H1 (cell line): Measurements from ENCODE around the gene ACADM. TPM values are rescaled to one million over a fixed set of nuclear protein-coding genes. Genes with fewer than 3 reads are reported as not detected.

ENCODE experiments used
- CTCF ChIA-PET: fragments of 300-600 bp; sonication (Branson Sonifier 250); formaldehyde crosslinking; loops from one replicate; lab custom pipeline; 2021; ENCODE audit not compliant: partially characterized antibody; lab: Charles Lee
- POLR2A ChIA-PET: fragments of 300-600 bp; sonication (Branson Sonifier 250); formaldehyde crosslinking; loops from one replicate; lab custom pipeline; 2021; ENCODE audit warnings: inconsistent platforms; ENCODE audit not compliant: partially characterized antibody; lab: Charles Lee
- DNase-seq, 2 experiments: peaks; one replicate each; pipeline versions ENCODE4 v3.0.0 to v3.0.0-alpha.2; 2010 to 2022; ENCODE audit warnings: low spot score in 2 of 2, low read depth in 1 of 2, mixed read lengths in 1 of 2
- FAIRE-seq: peaks from 2 replicates; lab custom pipeline; 2011; peaks lifted over from hg19 to GRCh38; lab: Jason Lieb, UNC
- H2AFZ ChIP-seq: 2 replicates; pipeline ENCODE4 v1.8.1; 2012; ENCODE audit warnings: low read length, inconsistent platforms
- H2AK5ac ChIP-seq: 2 replicates; pipeline ENCODE4 v1.6.1; 2013; ENCODE audit warnings: low read depth, low read length
- H2BK120ac ChIP-seq: replicated peaks from 2 replicates; pipeline ENCODE3; 2013; ENCODE audit warnings: low read depth, low read length, inconsistent platforms
- H2BK12ac ChIP-seq: 2 replicates; pipeline ENCODE4 v1.6.1; 2013; ENCODE audit warnings: low read depth, low read length
- H2BK15ac ChIP-seq: 2 replicates; pipeline ENCODE4 v1.6.1; 2013; ENCODE audit warnings: low read length
- H2BK20ac ChIP-seq: 2 replicates; pipeline ENCODE4 v1.6.1; 2013; ENCODE audit warnings: low read length
- H2BK5ac ChIP-seq: 2 replicates; pipeline ENCODE4 v1.6.1; 2013; ENCODE audit warnings: low read depth, low read length
- H3K14ac ChIP-seq: 2 replicates; pipeline ENCODE4 v1.6.1; 2013; ENCODE audit warnings: inconsistent platforms; ENCODE audit not compliant: insufficient read length
- H3K18ac ChIP-seq: 2 replicates; pipeline ENCODE4 v1.6.1; 2013; ENCODE audit warnings: low read length; ENCODE audit errors: extremely low read depth
- H3K23ac ChIP-seq: 2 replicates; pipeline ENCODE4 v1.6.1; 2013; ENCODE audit warnings: inconsistent platforms; ENCODE audit not compliant: insufficient read length
- H3K23me2 ChIP-seq: 2 replicates; pipeline ENCODE4 v1.6.1; 2013; ENCODE audit warnings: low read depth, low read length
- H3K27ac ChIP-seq: 2 replicates; pipeline ENCODE4 v1.6.1; 2011; ENCODE audit warnings: low read depth, low read length, inconsistent platforms
- H3K27me3 ChIP-seq, 4 experiments: replicated peaks in 1 of 4; 1 replicate in 1 of 4; 2 replicates in 3 of 4; pipeline versions ENCODE4 v1.6.1 to v1.8.1; 2011 to 2013; ENCODE audit warnings: low read length in 3 of 4, mild to moderate bottlenecking in 3 of 4, inconsistent platforms in 2 of 4, mixed read lengths in 2 of 4, moderate library complexity in 1 of 4; ENCODE audit not compliant: control insufficient read depth in 3 of 4, insufficient read depth in 3 of 4; ENCODE audit errors: extremely low read depth in 1 of 4
- H3K36me3 ChIP-seq, 4 experiments: 2 replicates each; pipeline versions ENCODE4 v1.6.1 to v1.8.1; 2011 to 2013; ENCODE audit warnings: mild to moderate bottlenecking in 4 of 4, low read length in 3 of 4, moderate library complexity in 2 of 4, control low read depth in 1 of 4, inconsistent platforms in 1 of 4; ENCODE audit not compliant: insufficient read depth in 4 of 4, control insufficient read depth in 2 of 4
- H3K4ac ChIP-seq: replicated peaks from 2 replicates; pipeline ENCODE3; 2013; ENCODE audit warnings: low read length, low read depth, mixed read lengths, inconsistent platforms; ENCODE audit not compliant: insufficient read length
- H3K4me1 ChIP-seq, 4 experiments: replicated peaks in 1 of 4; 1 replicate in 1 of 4; 2 replicates in 3 of 4; pipeline versions ENCODE4 v1.6.1 to v1.8.1; 2011 to 2013; ENCODE audit warnings: low read length in 3 of 4, inconsistent platforms in 2 of 4, mixed read lengths in 1 of 4; ENCODE audit not compliant: insufficient read depth in 4 of 4, control insufficient read depth in 3 of 4
- H3K4me2 ChIP-seq, 2 experiments: 2 replicates each; pipeline versions ENCODE4 v1.6.1 to v1.8.1; 2011 to 2013; ENCODE audit warnings: low read depth in 2 of 2, low read length in 2 of 2, control low read depth in 1 of 2, inconsistent platforms in 1 of 2, mild to moderate bottlenecking in 1 of 2; ENCODE audit not compliant: insufficient read depth in 1 of 2
- H3K4me3 ChIP-seq, 4 experiments: fragments of 200-600, 300-600 bp in 1 of 4; sonication (generic), shearing (Covaris generic), sonication (Bioruptor Twin) in 1 of 4; 2 replicates each; pipeline versions ENCODE4 v1.5.1 to v1.8.1; 2011 to 2016; ENCODE audit warnings: low read length in 4 of 4, low read depth in 3 of 4, control low read depth in 2 of 4, inconsistent platforms in 2 of 4, mild to moderate bottlenecking in 2 of 4, mixed read lengths in 1 of 4, moderate library complexity in 1 of 4; ENCODE audit not compliant: insufficient read depth in 2 of 4; ENCODE audit errors: extremely low read depth in 1 of 4
- H3K56ac ChIP-seq: replicated peaks from 2 replicates; pipeline ENCODE3; 2013; ENCODE audit warnings: low read depth, mild to moderate bottlenecking, mixed read lengths, low read length, inconsistent platforms; ENCODE audit not compliant: insufficient read length
- H3K79me1 ChIP-seq: 2 replicates; pipeline ENCODE4 v1.6.1; 2013; ENCODE audit warnings: low read depth, low read length, control low read depth
- H3K79me2 ChIP-seq, 2 experiments: 2 replicates each; pipeline versions ENCODE4 v1.6.1 to v1.8.1; 2012 to 2013; ENCODE audit warnings: low read length in 2 of 2, mild to moderate bottlenecking in 2 of 2, inconsistent platforms in 1 of 2; ENCODE audit not compliant: insufficient read depth in 2 of 2, control insufficient read depth in 1 of 2
- H3K9ac ChIP-seq, 4 experiments: replicated peaks in 1 of 4; 1 replicate in 1 of 4; 2 replicates in 3 of 4; pipeline versions ENCODE4 v1.6.1 to v1.8.1; 2011 to 2013; ENCODE audit warnings: low read depth in 3 of 4, low read length in 3 of 4, control low read depth in 2 of 4, mild to moderate bottlenecking in 2 of 4, moderate library complexity in 2 of 4, inconsistent platforms in 1 of 4; ENCODE audit errors: extremely low read depth in 1 of 4
- H3K9me3 ChIP-seq, 2 experiments: 2 replicates each; pipeline versions ENCODE4 v1.6.1 to v1.8.1; 2012 to 2013; ENCODE audit warnings: mild to moderate bottlenecking in 2 of 2, moderate library complexity in 2 of 2, control low read depth in 1 of 2, inconsistent platforms in 1 of 2, low read depth in 1 of 2, low read length in 1 of 2, mixed read lengths in 1 of 2; ENCODE audit not compliant: insufficient read depth in 2 of 2
- H4K20me1 ChIP-seq, 2 experiments: replicated peaks in 1 of 2; 2 replicates each; pipeline versions ENCODE3 to v1.8.1; 2011 to 2013; ENCODE audit warnings: inconsistent platforms in 2 of 2, low read length in 2 of 2, mild to moderate bottlenecking in 1 of 2; ENCODE audit not compliant: insufficient read depth in 2 of 2, control insufficient read depth in 1 of 2
- H4K5ac ChIP-seq: 2 replicates; pipeline ENCODE4 v1.6.1; 2013; ENCODE audit warnings: low read length, low read depth, mixed read lengths, inconsistent platforms; ENCODE audit not compliant: insufficient read length
- H4K8ac ChIP-seq: 2 replicates; pipeline ENCODE4 v1.8.0; 2013; ENCODE audit warnings: mild to moderate bottlenecking, moderate library complexity, low read length, inconsistent platforms; ENCODE audit not compliant: insufficient read depth; ENCODE audit errors: extremely low read depth
- H4K91ac ChIP-seq: replicated peaks from 2 replicates; pipeline ENCODE3; 2013; ENCODE audit warnings: low read length, mixed read lengths, inconsistent platforms; ENCODE audit not compliant: insufficient read length
- BRCA1 ChIP-seq: IDR thresholded peaks from 2 replicates; pipeline ENCODE4 v1.6.1; 2012; ENCODE audit warnings: low read depth, low read length, improper control_type of control experiment
- EZH2 ChIP-seq: fragments of 200-600 bp; sonication (generic); IDR thresholded peaks from 2 replicates; pipeline ENCODE4 v1.7.1; 2012; ENCODE audit warnings: low read depth, mild to moderate bottlenecking, moderate library complexity, low read length, inconsistent platforms; ENCODE audit not compliant: severe bottlenecking
- HDAC6 ChIP-seq: IDR thresholded peaks from one replicate; pipeline ENCODE4 v1.7.1; 2012; ENCODE audit warnings: low read depth, mild to moderate bottlenecking, inconsistent platforms, low read length, moderate library complexity
- POLR2A ChIP-seq, 2 experiments: IDR thresholded peaks; 1 replicate in 1 of 2; 2 replicates in 1 of 2; pipeline ENCODE4 v1.6.1; 2011; ENCODE audit warnings: low read depth in 2 of 2, low read length in 2 of 2, mild to moderate bottlenecking in 2 of 2; ENCODE audit errors: control extremely low read depth in 1 of 2
- WGBS, 2 experiments: shearing (Covaris generic) in 1 of 2; methylation state at CpG; one replicate each; pipeline versions ENCODE4 v1.1.6 to v1.1.7; 2013 to 2015; ENCODE audit warnings: low lambda C conversion rate in 2 of 2, mixed read lengths in 2 of 2, inconsistent platforms in 1 of 2, low coverage in 1 of 2, missing lambda C conversion rate in 1 of 2; ENCODE audit not compliant: insufficient replicate concordance in 2 of 2, insufficient coverage in 1 of 2, insufficient read length in 1 of 2; ENCODE audit errors: extremely low coverage in 1 of 2, missing lambda C conversion rate in 1 of 2; 5-methylcytosine and 5-hydroxymethylcytosine counted together
- polyA plus RNA-seq, 7 experiments: library from polyadenylated mRNA; depleted of rRNA in 3 of 7; stranded (reverse) in 5 of 7; unstranded in 2 of 7; fragments of >200 nt in 5 of 7; fragments of 200-250 nt in 2 of 7; gene quantifications; 1 replicate in 5 of 7; 2 replicates in 1 of 7; 4 replicates in 1 of 7; pipeline versions ENCODE4 v1.2.1 to v1.2.3, GENCODE V29; 2011 to 2013; ENCODE audit warnings: missing spikeins in 2 of 7, mixed read lengths in 2 of 7
- total RNA-seq: library from RNA; stranded (reverse); fragmentation: NEBNext Ultra II Directional; extraction: Animal tissue kit (Norgen Biotek cat#: 25700); gene quantifications from 2 replicates; pipeline ENCODE4 v1.2.1, GENCODE V29; 2021

The ACADM gene
- total and polyA plus RNA-seq, 2 of the 8 experiments (the other 6 are each of a cell fraction or from before 2014, with no cell fraction given): 14.3 to 40.0 TPM

DNA sequence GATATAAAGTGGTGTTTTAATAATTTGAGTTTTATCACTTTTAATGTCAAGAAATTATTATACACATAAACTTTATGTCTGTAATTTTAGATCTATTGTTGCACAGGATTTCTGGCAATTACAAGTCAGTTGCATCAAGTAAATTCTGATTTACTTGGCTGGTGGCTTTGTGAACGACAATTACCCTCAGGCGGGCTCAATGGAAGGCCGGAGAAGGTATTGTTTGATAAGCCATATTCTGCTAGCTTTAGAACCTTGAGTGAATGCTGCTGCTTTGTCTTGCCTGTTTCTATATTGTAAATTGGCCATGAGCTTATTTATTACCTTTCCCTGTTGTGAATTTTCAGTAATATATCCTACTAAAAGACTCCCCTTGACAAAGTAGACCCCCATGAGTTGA, 67.6 kb downstream of the ACADM start:
- Histone ChIP-seq H2AFZ (no peak overlapping the region), H4K91ac (no peak overlapping the region), H3K23ac (no peak overlapping the region), H4K8ac (no peak overlapping the region), H2BK20ac (no peak overlapping the region), H3K4me1 (peaks cover 0 to 2% (median 0%) of the 10 kb centered on the region in 4 experiments; a peak in 2 of 7 replicates), H2BK5ac (no peak overlapping the region), H3K56ac (no peak overlapping the region), H3K79me1 (no peaks in the 10 kb centered on the region; the same call in 1 of the 2 replicates), H3K18ac (no peak overlapping the region), H4K20me1 (peaks cover 15% of the 10 kb centered on the region in 2 experiments), H2BK120ac (no peak overlapping the region), H3K27me3 (no peaks in the 10 kb centered on the region), H3K9ac (no peak overlapping the region), H2BK15ac (no peak overlapping the region), H3K4me2 (no peak overlapping the region), H2BK12ac (no peak overlapping the region), H3K4me3 (no peak overlapping the region), H3K23me2 (no peaks in the 10 kb centered on the region), H3K79me2 (peaks cover 11 to 53% of the 10 kb centered on the region in 2 experiments), H3K27ac (no peak overlapping the region), H3K4ac (no peak overlapping the region), H3K9me3 (no peaks in the 10 kb centered on the region), H2AK5ac (no peak overlapping the region), H4K5ac (no peak overlapping the region), H3K14ac (no peak overlapping the region), H3K36me3 (peaks cover 23 to 98% (median 69%) of the 10 kb centered on the region in 4 experiments)
- POLR2A ChIA-PET: interaction anchor here (0.9 to 2.2 kb wide), 3 partner anchors 9 to 177 kb away, joined by 4 to 8 read pairs (median 4); no protein-coding TSS in a partner anchor
- CTCF ChIA-PET: interaction anchor here (1.2 kb wide), 1 partner anchor 10 kb away, joined by 3 read pairs; no protein-coding TSS in a partner anchor
- DNase-seq (no peak), FAIRE-seq (no peak)
- TF ChIP-seq HDAC6 (no peak), EZH2 (no peak), POLR2A (IDR thresholded peaks at IDR 0.05; ENCODE audit: control extremely low read depth in 1 of 2, low read depth in 2 of 2, low read length in 2 of 2) (0 out of 3 replicates have a peak, but pooled peaks of 1 of the 2 experiments have one; percentile 10), BRCA1 (no peak)
- WGBS, 2 experiments: 97% methylated on average over 3 of the region's 3 CpGs; no CpG with 5 or more reads in 1 of the 2 experiments
